Fibroblast of pulmonary artery (primary cell): ENCODE measurements around the gene ADRA2A.

Experiments used
- DNase-seq: peaks from one replicate; pipeline ENCODE4 v3.0.0-alpha.2; 2010; ENCODE audit warnings: low read depth
- H3K4me3 ChIP-seq: replicated peaks from 2 replicates; pipeline ENCODE4 v1.5.1; 2011; ENCODE audit warnings: low read depth, mild to moderate bottlenecking, control low read depth, low read length, moderate library complexity
- TF ChIP-seq, protein P1 (sequence below): IDR thresholded peaks from 2 replicates; pipeline ENCODE4 v1.5.1; 2011; ENCODE audit warnings: mild to moderate bottlenecking, control low read depth, low read length, inconsistent platforms; ENCODE audit errors: missing control alignments

ADRA2A gene

DNA sequence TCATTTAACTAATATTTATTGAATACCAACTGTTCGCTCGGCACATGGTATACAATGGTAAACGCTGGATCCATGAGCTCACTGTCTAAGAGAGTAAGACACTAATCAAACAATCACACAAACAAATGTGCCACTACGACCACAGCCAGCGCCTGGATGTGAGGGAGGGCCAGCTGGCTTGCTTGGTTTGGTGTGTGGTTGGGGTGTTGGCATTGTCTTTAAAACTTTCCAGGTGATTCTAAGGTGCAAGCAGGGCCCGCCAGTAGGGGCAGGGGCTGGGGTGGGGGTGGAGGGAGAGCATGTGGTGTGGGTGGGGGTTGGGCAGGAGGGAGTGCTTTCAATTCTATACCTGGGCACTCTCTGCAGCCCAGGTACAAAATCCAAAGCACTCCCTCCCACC lies 31.6 kb downstream of the ADRA2A start:
- H3K4me3 ChIP-seq = no peak overlapping the region
- DNase-seq = no peak
- TF ChIP-seq, protein P1, sequence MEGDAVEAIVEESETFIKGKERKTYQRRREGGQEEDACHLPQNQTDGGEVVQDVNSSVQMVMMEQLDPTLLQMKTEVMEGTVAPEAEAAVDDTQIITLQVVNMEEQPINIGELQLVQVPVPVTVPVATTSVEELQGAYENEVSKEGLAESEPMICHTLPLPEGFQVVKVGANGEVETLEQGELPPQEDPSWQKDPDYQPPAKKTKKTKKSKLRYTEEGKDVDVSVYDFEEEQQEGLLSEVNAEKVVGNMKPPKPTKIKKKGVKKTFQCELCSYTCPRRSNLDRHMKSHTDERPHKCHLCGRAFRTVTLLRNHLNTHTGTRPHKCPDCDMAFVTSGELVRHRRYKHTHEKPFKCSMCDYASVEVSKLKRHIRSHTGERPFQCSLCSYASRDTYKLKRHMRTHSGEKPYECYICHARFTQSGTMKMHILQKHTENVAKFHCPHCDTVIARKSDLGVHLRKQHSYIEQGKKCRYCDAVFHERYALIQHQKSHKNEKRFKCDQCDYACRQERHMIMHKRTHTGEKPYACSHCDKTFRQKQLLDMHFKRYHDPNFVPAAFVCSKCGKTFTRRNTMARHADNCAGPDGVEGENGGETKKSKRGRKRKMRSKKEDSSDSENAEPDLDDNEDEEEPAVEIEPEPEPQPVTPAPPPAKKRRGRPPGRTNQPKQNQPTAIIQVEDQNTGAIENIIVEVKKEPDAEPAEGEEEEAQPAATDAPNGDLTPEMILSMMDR = no peak

DNA sequence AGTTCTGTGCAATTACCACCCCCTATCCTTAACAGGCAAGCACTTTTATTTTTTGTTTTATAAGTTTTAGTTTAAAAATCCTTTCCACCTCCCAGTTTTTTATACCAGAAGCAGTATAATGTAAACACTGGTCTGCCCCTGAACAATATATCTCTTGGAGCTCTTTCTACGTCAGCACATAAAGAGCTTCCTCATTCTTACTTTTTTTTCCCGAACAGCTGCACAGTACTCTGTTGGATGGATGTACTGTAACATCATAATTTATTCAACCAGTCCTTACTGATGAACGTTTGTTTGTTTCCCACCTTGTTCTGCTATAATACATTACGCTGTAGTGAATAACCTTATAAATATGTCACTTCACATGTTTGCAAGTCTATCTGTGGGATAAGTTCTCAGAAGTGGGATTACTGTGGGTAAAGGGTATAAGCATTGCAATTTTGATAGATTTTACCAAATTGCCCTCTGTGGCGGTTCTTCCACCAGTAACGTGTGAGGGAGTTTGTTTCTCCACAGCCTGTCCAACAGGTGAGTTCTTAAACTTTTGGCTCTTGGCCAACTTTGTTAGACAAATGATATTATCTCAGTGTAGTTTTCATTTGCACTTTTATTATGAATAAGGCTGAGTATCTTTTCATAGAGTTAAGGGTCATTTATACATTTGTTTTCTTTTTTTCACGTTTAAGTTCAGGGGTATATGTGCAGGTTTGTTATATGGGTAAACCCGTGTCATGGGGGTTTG lies 32.8 kb downstream of the ADRA2A start:
- TF ChIP-seq, protein P1 = no peak
- H3K4me3 ChIP-seq = no peak overlapping the region
- DNase-seq = no peak

DNA sequence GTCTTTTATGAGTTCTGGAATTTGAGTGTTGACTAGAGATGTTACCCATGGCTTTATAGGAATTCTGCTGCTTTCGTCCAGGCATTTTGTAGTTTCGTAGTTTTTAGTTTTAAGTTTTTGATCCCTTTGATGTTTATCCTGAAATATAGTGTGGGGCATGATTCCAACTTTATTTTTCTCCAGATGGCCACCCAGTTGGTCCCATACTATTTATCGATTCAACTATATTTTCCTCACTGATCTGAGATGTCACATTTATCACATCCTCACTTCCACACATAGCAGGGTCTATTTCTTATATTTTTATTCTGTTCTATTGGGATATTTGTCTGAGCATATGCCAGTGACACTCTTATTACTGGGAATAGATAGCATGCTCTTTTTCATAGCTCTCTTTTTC lies 33.9 kb downstream of the ADRA2A start:
- no peak for DNase-seq
- no peak overlapping the region for H3K4me3 ChIP-seq
- TF ChIP-seq, protein P1 = no peak

DNA sequence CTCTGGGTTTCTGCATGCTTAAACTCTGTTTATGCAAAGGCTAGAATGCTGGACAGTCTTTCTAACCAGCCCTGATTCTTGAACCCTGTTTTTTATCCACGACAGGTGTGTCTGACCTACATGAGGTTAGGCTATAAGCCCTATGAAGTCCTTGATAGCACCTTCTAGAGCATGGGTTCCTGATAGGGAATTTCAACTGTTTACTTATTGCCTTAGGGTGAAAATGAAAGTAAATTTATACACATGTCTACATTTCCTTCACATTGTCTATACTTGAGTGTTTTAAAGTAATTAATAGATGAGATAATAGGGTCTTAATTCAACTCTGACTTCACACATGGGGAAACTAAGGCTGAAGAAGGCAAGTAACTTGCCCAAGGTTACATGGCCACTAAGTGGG lies 35.5 kb downstream of the ADRA2A start:
- TF ChIP-seq, protein P1 = no peak
- H3K4me3 ChIP-seq = no peak overlapping the region
- DNase-seq = no peak

DNA sequence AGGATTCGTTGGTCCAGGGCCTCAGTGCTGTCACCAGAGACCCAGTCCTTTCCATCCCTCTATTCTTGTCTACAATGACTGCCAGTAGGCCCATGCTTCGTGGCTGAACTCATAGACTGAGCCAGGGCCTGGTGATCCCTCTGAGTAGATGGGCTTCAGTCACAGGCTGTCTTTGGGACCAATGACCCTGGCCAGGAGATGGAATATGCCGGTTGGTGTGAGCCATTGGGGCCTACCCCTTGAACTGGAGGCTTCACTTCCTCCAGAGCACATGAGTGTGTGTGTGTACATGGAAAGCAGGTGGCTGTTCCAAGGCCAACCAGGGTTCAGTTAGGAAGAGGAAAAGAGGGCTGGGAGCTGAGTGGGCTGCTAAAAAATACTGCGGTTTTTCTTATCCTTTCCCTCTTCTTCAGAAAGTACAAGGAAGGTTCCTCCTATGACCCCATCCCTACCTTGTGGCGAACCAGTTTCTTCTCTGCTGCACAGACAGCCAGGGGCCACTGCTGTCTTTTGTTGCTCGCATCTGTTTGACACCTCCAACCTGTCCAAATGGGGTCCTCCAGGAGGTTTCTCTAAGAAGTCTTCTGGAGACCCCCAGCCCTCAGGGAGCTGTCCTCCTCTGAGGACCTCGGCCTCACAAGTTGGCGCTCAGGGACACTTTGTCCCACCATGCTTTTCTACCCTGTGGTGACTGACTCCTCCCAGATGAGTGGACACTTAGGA lies 36.6 kb downstream of the ADRA2A start:
- TF ChIP-seq, protein P1 = no peak
- no peak for DNase-seq
- no peak overlapping the region for H3K4me3 ChIP-seq

DNA sequence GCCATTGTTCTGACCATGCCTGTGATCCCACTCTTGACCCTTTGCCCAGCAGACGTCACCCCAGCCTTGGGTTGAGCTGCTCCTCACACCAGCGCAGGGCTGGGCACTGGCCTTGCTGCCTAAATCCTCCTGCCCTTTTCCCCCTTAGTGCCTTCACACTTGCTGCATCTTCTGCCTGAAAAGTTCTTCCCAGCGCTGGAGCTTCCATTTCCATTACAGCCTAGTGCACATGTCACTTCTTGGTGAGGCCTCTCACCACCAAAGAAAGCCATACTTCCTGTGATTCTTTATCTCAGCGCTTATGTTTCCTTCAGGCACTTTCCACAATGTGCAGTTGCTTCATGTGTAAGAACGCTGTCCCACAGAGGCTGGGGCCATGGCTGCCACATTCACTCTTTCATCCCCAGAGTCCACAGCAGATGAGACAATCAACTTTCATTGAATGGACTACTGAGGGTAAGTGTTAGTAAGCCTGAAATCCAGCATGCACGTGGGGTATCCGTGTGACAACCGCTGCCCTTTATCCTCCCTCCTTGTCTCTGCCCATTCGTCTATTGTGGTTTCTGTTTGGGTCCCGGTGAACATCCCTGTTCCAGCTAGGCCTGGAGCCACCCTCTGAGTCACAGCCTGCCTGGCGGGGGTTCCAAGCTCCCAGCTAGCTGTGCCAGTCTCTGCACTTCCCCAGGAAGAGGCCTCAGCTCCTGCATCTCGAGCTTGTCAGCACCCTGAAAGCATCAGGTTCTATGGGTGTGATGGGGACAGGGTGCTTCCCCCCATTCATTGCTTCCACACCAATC lies 37.3 kb downstream of the ADRA2A start:
- TF ChIP-seq, protein P1 = no peak
- DNase-seq = no peak
- no peak overlapping the region for H3K4me3 ChIP-seq
